Activated naive CD8-positive, alpha-beta T cell treated with anti-CD3 and anti-CD28 coated beads for 36 hours (primary cell): ENCODE results near the gene CPSF4L. TPM values are rescaled to one million over a fixed set of nuclear protein-coding genes. Genes with fewer than 3 reads are reported as not detected.

Experiments
- DNase-seq: peaks from one replicate; pipeline ENCODE4 v3.0.0; 2021
- H3K27ac Mint-ChIP-seq: one replicate; pipeline ENCODE4 v1.8.0; 2022; ENCODE audit warnings: mild to moderate bottlenecking, moderate library complexity, mixed read lengths
- H3K27me3 Mint-ChIP-seq: one replicate; pipeline ENCODE4 v1.8.0; 2022; ENCODE audit warnings: mild to moderate bottlenecking, mixed read lengths
- H3K36me3 Mint-ChIP-seq: one replicate; pipeline ENCODE4 v1.8.0; 2021; ENCODE audit warnings: mild to moderate bottlenecking, mixed read lengths
- H3K4me1 Mint-ChIP-seq: one replicate; pipeline ENCODE4 v1.8.0; 2021; ENCODE audit warnings: mixed read lengths
- H3K4me3 Mint-ChIP-seq: one replicate; pipeline ENCODE4 v1.8.0; 2022; ENCODE audit warnings: mild to moderate bottlenecking, moderate library complexity, mixed read lengths
- H3K9me3 Mint-ChIP-seq: one replicate; pipeline ENCODE4 v1.8.0; 2022; ENCODE audit warnings: mixed read lengths
- total RNA-seq, 2 experiments: library from RNA; stranded (reverse); gene quantifications; one replicate each; pipeline ENCODE4 v1.2.3, GENCODE V29; 2021

CPSF4L gene
- total RNA-seq, 2 experiments from 2014 or later: not detected

GRCh38 chr17:73293480-73293911 lies 31.8 kb upstream of the CPSF4L start:
- no peak for DNase-seq
- Mint-ChIP-seq H3K36me3 (no peaks in the 10 kb centered on the region), H3K9me3 (no peaks in the 10 kb centered on the region), H3K27me3 (peaks cover 7% of the 10 kb centered on the region), H3K4me1 (peaks cover 9% of the 10 kb centered on the region), H3K27ac (no peak overlapping the region), H3K4me3 (no peak overlapping the region)

- no peak overlapping the region for H3K27ac Mint-ChIP-seq
- H3K9me3 Mint-ChIP-seq: no peaks in the 10 kb centered on the region
- no peak for DNase-seq
- no peak overlapping the region for H3K4me3 Mint-ChIP-seq
- H3K27me3 Mint-ChIP-seq: peaks cover 3% of the 10 kb centered on the region
- no peaks in the 10 kb centered on the region for H3K36me3 Mint-ChIP-seq
- peaks cover 9% of the 10 kb centered on the region for H3K4me1 Mint-ChIP-seq
These were observed 31.4 kb upstream of the CPSF4L start for GRCh38 chr17:73293031-73293430.

GRCh38 chr17:73292031-73292531 lies 30.4 kb upstream of the CPSF4L start:
- Mint-ChIP-seq H3K27ac (no peak overlapping the region), H3K4me3 (no peak overlapping the region), H3K9me3 (no peaks in the 10 kb centered on the region), H3K27me3 (peaks cover 3% of the 10 kb centered on the region), H3K4me1 (peaks cover 9% of the 10 kb centered on the region), H3K36me3 (no peaks in the 10 kb centered on the region)
- no peak for DNase-seq

- Mint-ChIP-seq H3K4me3 (no peak overlapping the region), H3K9me3 (no peaks in the 10 kb centered on the region), H3K36me3 (no peaks in the 10 kb centered on the region), H3K27ac (no peak overlapping the region), H3K4me1 (peaks cover 9% of the 10 kb centered on the region), H3K27me3 (peaks cover 3% of the 10 kb centered on the region)
- DNase-seq: no peak
These were observed 29.7 kb upstream of the CPSF4L start for GRCh38 chr17:73291260-73291801.

- H3K9me3 Mint-ChIP-seq: no peaks in the 10 kb centered on the region
- no peak overlapping the region for H3K27ac Mint-ChIP-seq
- H3K36me3 Mint-ChIP-seq: no peaks in the 10 kb centered on the region
- no peak overlapping the region for H3K4me3 Mint-ChIP-seq
- no peak for DNase-seq
- peaks cover 3% of the 10 kb centered on the region for H3K27me3 Mint-ChIP-seq
- H3K4me1 Mint-ChIP-seq: peaks cover 9% of the 10 kb centered on the region
These were observed 28.9 kb upstream of the CPSF4L start for GRCh38 chr17:73290399-73291259.

GRCh38 chr17:73289549-73290254 lies 28.0 kb upstream of the CPSF4L start:
- Mint-ChIP-seq H3K4me1 (peaks cover 9% of the 10 kb centered on the region), H3K36me3 (no peaks in the 10 kb centered on the region), H3K9me3 (no peaks in the 10 kb centered on the region), H3K27me3 (peaks cover 3% of the 10 kb centered on the region), H3K27ac (no peak overlapping the region), H3K4me3 (no peak overlapping the region)
- DNase-seq: no peak

GRCh38 chr17:73288534-73289302 lies 27.0 kb upstream of the CPSF4L start:
- Mint-ChIP-seq H3K4me3 (no peak overlapping the region), H3K4me1 (peaks cover 9% of the 10 kb centered on the region), H3K27me3 (peaks cover 3% of the 10 kb centered on the region), H3K9me3 (no peaks in the 10 kb centered on the region), H3K27ac (no peak overlapping the region), H3K36me3 (no peaks in the 10 kb centered on the region)
- DNase-seq: no peak

- no peak overlapping the region for H3K4me3 Mint-ChIP-seq
- no peak overlapping the region for H3K27ac Mint-ChIP-seq
- no peaks in the 10 kb centered on the region for H3K36me3 Mint-ChIP-seq
- peaks cover 3% of the 10 kb centered on the region for H3K27me3 Mint-ChIP-seq
- peaks cover 9% of the 10 kb centered on the region for H3K4me1 Mint-ChIP-seq
- H3K9me3 Mint-ChIP-seq: no peaks in the 10 kb centered on the region
- DNase-seq: no peak
These were observed 25.2 kb upstream of the CPSF4L start for GRCh38 chr17:73286863-73287296.

- no peaks in the 10 kb centered on the region for H3K9me3 Mint-ChIP-seq
- DNase-seq: no peak
- H3K27me3 Mint-ChIP-seq: peaks cover 3% of the 10 kb centered on the region
- H3K27ac Mint-ChIP-seq: no peak overlapping the region
- H3K4me1 Mint-ChIP-seq: peaks cover 7% of the 10 kb centered on the region
- no peak overlapping the region for H3K4me3 Mint-ChIP-seq
- H3K36me3 Mint-ChIP-seq: no peaks in the 10 kb centered on the region
These were observed 24.5 kb upstream of the CPSF4L start for GRCh38 chr17:73285916-73286862.

- no peak for DNase-seq
- Mint-ChIP-seq H3K4me3 (no peak overlapping the region), H3K9me3 (no peaks in the 10 kb centered on the region), H3K27me3 (peaks cover 3% of the 10 kb centered on the region), H3K4me1 (peaks cover 1% of the 10 kb centered on the region), H3K36me3 (no peaks in the 10 kb centered on the region), H3K27ac (no peak overlapping the region)
These were observed 23.9 kb upstream of the CPSF4L start for GRCh38 chr17:73285603-73285908.

- Mint-ChIP-seq H3K36me3 (no peaks in the 10 kb centered on the region), H3K27me3 (no peaks in the 10 kb centered on the region), H3K9me3 (no peaks in the 10 kb centered on the region), H3K4me3 (no peak overlapping the region), H3K4me1 (no peaks in the 10 kb centered on the region), H3K27ac (no peak overlapping the region)
- no peak for DNase-seq
These were observed 23.4 kb upstream of the CPSF4L start for GRCh38 chr17:73284906-73285602.

GRCh38 chr17:73284354-73284753 lies 22.7 kb upstream of the CPSF4L start:
- no peaks in the 10 kb centered on the region for H3K27me3 Mint-ChIP-seq
- DNase-seq: no peak
- H3K4me3 Mint-ChIP-seq: no peak overlapping the region
- H3K9me3 Mint-ChIP-seq: no peaks in the 10 kb centered on the region
- H3K4me1 Mint-ChIP-seq: no peaks in the 10 kb centered on the region
- H3K36me3 Mint-ChIP-seq: no peaks in the 10 kb centered on the region
- H3K27ac Mint-ChIP-seq: no peak overlapping the region

GRCh38 chr17:73283841-73284282 lies 22.2 kb upstream of the CPSF4L start:
- no peak for DNase-seq
- no peak overlapping the region for H3K4me3 Mint-ChIP-seq
- H3K27ac Mint-ChIP-seq: no peak overlapping the region
- no peaks in the 10 kb centered on the region for H3K9me3 Mint-ChIP-seq
- H3K36me3 Mint-ChIP-seq: no peaks in the 10 kb centered on the region
- no peaks in the 10 kb centered on the region for H3K4me1 Mint-ChIP-seq
- H3K27me3 Mint-ChIP-seq: no peaks in the 10 kb centered on the region
